HG02763 (cell line): ENCODE measurements around the gene KHDC1L.
"Not testable (repeated sequence)": the region's sequence is repeated elsewhere in the genome, so short reads cannot be mapped to it uniquely, and the experiment has no call there.

Source experiments
- ATAC-seq: cut with Tn5 transposase; IDR thresholded peaks from one replicate; pipeline ENCODE4 v1.9.1; 2021; ENCODE audit warnings: mild to moderate bottlenecking, moderate library complexity; ENCODE audit not compliant: unreplicated experiment

The KHDC1L gene

GRCh38 chr6:73225396-73225795 lies at the start of gene KHDC1L:
Gene KHDC1L (minus strand): TSS chr6:73225496. CDS start chr6:73225408, 88 bp downstream.
- no peak for ATAC-seq

GRCh38 chr6:73269296-73269695 lies 44.0 kb upstream of the KHDC1L start:
- ATAC-seq: not testable (repeated sequence)

GRCh38 chr6:73268896-73269295 lies 43.6 kb upstream of the KHDC1L start:
- ATAC-seq: not testable (repeated sequence)

- no peak for ATAC-seq
Observed at GRCh38 chr6:73264446-73264845, 39.1 kb upstream of the KHDC1L start.

- ATAC-seq: peak; percentile 1
Observed at GRCh38 chr6:73263570-73263909, 38.2 kb upstream of the KHDC1L start.

- peak; percentile 95 for ATAC-seq
Observed at GRCh38 chr6:73262671-73263569, 37.6 kb upstream of the KHDC1L start, which contains the start of gene KHDC1. Gene KHDC1 (minus strand): TSS chr6:73263196. CDS start chr6:73242517, 20,679 bp downstream.

GRCh38 chr6:73258721-73259120 lies 33.4 kb upstream of the KHDC1L start:
- ATAC-seq: no peak

- ATAC-seq: not testable (repeated sequence)
Observed at GRCh38 chr6:73254323-73254722, 29.0 kb upstream of the KHDC1L start.

- no peak for ATAC-seq
Observed at GRCh38 chr6:73252703-73253102, 27.4 kb upstream of the KHDC1L start.

GRCh38 chr6:73250016-73250415 lies 24.7 kb upstream of the KHDC1L start:
- no peak for ATAC-seq

- ATAC-seq: no peak
Observed at GRCh38 chr6:73248192-73248903, 23.1 kb upstream of the KHDC1L start.

- no peak for ATAC-seq
Observed at GRCh38 chr6:73242001-73242400, 16.7 kb upstream of the KHDC1L start.

GRCh38 chr6:73240730-73241129 lies 15.4 kb upstream of the KHDC1L start:
- no peak for ATAC-seq

- ATAC-seq: no peak
Observed at GRCh38 chr6:73236144-73236750, 11.0 kb upstream of the KHDC1L start.

GRCh38 chr6:73234733-73235132 lies 9.4 kb upstream of the KHDC1L start:
- ATAC-seq: no peak

- ATAC-seq: not testable (repeated sequence)
Observed at GRCh38 chr6:73233971-73234370, 8.7 kb upstream of the KHDC1L start.

GRCh38 chr6:73233048-73233447 lies 7.8 kb upstream of the KHDC1L start:
- no peak for ATAC-seq

- no peak for ATAC-seq
Observed at GRCh38 chr6:73231986-73232391, 6.7 kb upstream of the KHDC1L start.

GRCh38 chr6:73227606-73228255 lies 2.4 kb upstream of the KHDC1L start:
- ATAC-seq: no peak

GRCh38 chr6:73216859-73217258 lies 8.4 kb downstream of the KHDC1L start:
- no peak for ATAC-seq

- ATAC-seq: no peak
Observed at GRCh38 chr6:73209117-73209516, 16.2 kb downstream of the KHDC1L start.
